Omental fat pad (tissue), 4 donors: ENCODE results near the gene SYTL5. TPM values are rescaled to one million over a fixed set of nuclear protein-coding genes. Genes with fewer than 3 reads are reported as not detected.

Experiments
- ATAC-seq: fragments of 150-250 bp; one replicate; pipeline ENCODE4 v1.9.1; 2016; ENCODE audit warnings: mild to moderate bottlenecking, moderate library complexity; ENCODE audit not compliant: low FRiP score
- DNase-seq: peaks from one replicate; pipeline ENCODE4 v3.0.0-alpha.2; 2019; ENCODE audit warnings: low spot score
- small RNA-seq: library from RNA; depleted of rRNA; stranded (forward); fragments of <200 nt; gene quantifications from one replicate; pipeline ENCODE3, GENCODE V24; 2016
- total RNA-seq, 4 donors: library from RNA; depleted of rRNA; stranded (reverse); fragments of >200 nt; gene quantifications; one replicate each; pipeline ENCODE4 v1.1.0, GENCODE V29; 2016
- TF ChIP-seq, protein P1 (sequence below), 3 donors: fragments of 450-650 bp; IDR thresholded peaks; one replicate each; pipeline ENCODE4 v1.5.1; 2016 to 2017; ENCODE audit warnings: antibody characterized with exemption in 3 of 3, mild to moderate bottlenecking in 3 of 3, moderate library complexity in 2 of 3

Gene SYTL5
- total RNA-seq, 4 donors from 2014 or later: 0.09 TPM; not detected in 3

DNA sequence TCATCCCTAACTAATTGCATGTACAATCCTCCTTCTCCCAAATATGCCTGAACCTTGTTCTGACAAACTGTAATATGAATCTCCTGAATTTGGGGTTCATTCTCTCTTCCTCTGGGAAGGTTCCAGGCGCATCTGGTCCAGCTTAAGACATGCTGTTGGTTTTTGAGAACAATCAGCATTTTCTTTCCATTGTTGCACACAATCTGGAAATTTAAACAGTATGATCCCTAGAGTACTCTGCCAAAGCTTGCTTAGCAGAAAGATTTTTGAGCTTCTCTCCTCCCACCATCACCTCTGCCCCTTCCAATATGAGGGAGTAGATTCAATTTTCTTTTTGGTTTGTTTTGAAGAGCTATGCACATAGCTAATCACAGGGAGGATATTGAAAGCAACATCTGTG is 164.2 kb downstream of the SYTL5 start:
- TF ChIP-seq, protein P1, sequence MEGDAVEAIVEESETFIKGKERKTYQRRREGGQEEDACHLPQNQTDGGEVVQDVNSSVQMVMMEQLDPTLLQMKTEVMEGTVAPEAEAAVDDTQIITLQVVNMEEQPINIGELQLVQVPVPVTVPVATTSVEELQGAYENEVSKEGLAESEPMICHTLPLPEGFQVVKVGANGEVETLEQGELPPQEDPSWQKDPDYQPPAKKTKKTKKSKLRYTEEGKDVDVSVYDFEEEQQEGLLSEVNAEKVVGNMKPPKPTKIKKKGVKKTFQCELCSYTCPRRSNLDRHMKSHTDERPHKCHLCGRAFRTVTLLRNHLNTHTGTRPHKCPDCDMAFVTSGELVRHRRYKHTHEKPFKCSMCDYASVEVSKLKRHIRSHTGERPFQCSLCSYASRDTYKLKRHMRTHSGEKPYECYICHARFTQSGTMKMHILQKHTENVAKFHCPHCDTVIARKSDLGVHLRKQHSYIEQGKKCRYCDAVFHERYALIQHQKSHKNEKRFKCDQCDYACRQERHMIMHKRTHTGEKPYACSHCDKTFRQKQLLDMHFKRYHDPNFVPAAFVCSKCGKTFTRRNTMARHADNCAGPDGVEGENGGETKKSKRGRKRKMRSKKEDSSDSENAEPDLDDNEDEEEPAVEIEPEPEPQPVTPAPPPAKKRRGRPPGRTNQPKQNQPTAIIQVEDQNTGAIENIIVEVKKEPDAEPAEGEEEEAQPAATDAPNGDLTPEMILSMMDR (IDR thresholded peaks at IDR 0.05): no peak
- ATAC-seq: no peak
- no peak for DNase-seq

DNA sequence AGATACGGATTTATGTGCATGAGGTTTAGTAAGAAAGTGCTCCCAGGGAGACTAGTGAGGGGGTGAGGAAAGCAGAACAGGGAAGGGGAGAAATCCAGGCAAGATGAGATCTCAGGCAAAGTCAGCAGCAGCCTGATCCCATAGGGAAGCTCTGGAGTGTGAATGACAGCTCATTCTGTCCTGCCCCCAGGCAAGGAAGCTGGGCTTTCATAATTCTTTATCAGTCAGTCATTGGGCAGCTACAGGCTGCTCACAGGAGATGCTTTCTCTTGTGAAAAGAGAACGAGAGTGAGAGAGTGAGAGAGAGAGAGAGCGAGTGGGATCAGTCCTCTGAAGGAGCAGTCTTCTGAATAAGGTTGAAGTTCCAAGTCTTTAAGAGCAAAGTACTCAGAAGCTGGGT is 166.2 kb downstream of the SYTL5 start:
- TF ChIP-seq, protein P1 (IDR thresholded peaks at IDR 0.05): no peak
- no peak for ATAC-seq

DNA sequence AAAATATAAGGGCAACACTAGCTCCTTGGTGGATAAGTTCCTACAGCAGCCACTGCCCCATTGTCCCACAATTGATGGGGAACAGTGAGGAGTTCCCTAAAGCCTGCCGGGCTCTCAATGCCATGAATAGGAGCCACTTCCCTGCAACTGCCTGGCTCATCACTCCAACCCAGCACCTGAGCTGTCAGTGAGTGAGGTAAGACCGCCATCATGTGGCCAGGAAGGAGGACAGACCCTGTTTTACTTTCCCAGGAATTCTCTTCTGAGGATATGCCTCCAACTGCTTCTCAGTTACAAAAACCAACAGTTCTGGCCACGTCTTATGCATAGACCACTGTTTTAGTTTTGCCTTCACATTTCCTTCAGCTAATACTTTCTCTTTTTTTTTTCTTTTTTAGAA is 168.8 kb downstream of the SYTL5 start:
- ATAC-seq (no peak), DNase-seq (no peak)
- TF ChIP-seq, protein P1 (IDR thresholded peaks at IDR 0.05): no peak

More for the DNA sequence above, 166.2 kb downstream of the SYTL5 start:
- no peak for DNase-seq

DNA sequence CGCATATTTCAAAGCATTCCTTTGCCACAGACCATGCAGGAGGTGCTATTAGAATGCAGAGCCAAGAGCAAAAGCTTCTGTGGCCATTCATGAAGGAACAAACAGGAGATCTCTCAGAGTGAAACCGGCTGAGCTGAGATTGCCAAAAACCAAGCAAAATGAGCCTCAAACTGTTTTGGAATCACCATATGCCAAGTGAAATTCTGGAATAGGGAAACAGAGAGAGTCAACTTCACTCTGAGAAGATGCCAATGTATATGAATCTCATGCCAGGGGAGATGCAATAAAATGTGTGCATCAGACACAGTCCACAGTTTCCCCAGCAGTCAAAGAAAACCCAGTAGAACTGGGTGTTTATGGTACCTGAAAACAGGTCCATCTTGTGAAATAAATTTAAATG is 172.0 kb downstream of the SYTL5 start:
- DNase-seq: no peak
- no peak for ATAC-seq
- TF ChIP-seq, protein P1 (IDR thresholded peaks at IDR 0.05): no peak

Small RNA genes within 50 kb of the gene (small RNA-seq; reads per million reads assigned to genes)
- not detected for gene MIR548AJ2

Other genes with a start within 250 kb of the SYTL5 start
- gene CYBB, start 226.5 kb upstream of the SYTL5 start, total RNA-seq: 10 to 100 TPM; 47.3 to 71.9 (median 51.7) TPM
- 10 to 100 TPM; 22.3 to 32.1 (median 27.0) TPM for gene DYNLT3, start 159.0 kb upstream of the SYTL5 start, total RNA-seq
- 100 to 1,000 TPM; 250 to 432 (median 374) TPM for gene SRPX, start 214.3 kb downstream of the SYTL5 start, total RNA-seq